Activated CD8-positive, alpha-beta T cell treated with anti-CD3 and anti-CD28 coated beads for 36 hours (primary cell): ENCODE measurements around the gene HEBP2. TPM values are rescaled to one million over a fixed set of nuclear protein-coding genes. Genes with fewer than 3 reads are reported as not detected.

ENCODE experiments used
- ATAC-seq: fragments of 200-7000 bp; cut with Tn5 transposase; one replicate; pipeline ENCODE4 v1.10.0; 2021; ENCODE audit warnings: mild to moderate bottlenecking, moderate library complexity
- CTCF ChIA-PET: fragments of 350-600 bp; sonication (Branson Sonifier 250); formaldehyde crosslinking; loops from one replicate; lab custom pipeline; 2021; ENCODE audit warnings: antibody characterized with exemption; lab: Charles Lee
- POLR2A ChIA-PET: fragments of 350-600 bp; sonication (Branson Sonifier 250); formaldehyde crosslinking; loops from one replicate; lab custom pipeline; 2021; ENCODE audit warnings: antibody characterized with exemption; lab: Charles Lee
- DNase-seq: peaks from one replicate; pipeline ENCODE4 v3.0.0-alpha.2; 2020
- H3K27ac Mint-ChIP-seq: one replicate; pipeline ENCODE4 v1.8.0; 2021; ENCODE audit warnings: mild to moderate bottlenecking, mixed read lengths
- H3K27me3 Mint-ChIP-seq: one replicate; pipeline ENCODE4 v1.8.0; 2021; ENCODE audit warnings: mixed read lengths
- H3K36me3 Mint-ChIP-seq: one replicate; pipeline ENCODE4 v1.8.0; 2021; ENCODE audit warnings: low read depth, mixed read lengths
- H3K4me1 Mint-ChIP-seq: one replicate; pipeline ENCODE4 v1.8.0; 2021; ENCODE audit warnings: low read depth, mixed read lengths
- H3K4me3 Mint-ChIP-seq: one replicate; pipeline ENCODE4 v1.8.0; 2021; ENCODE audit warnings: mild to moderate bottlenecking, moderate library complexity, mixed read lengths
- H3K9me3 Mint-ChIP-seq: one replicate; pipeline ENCODE4 v1.8.0; 2021; ENCODE audit warnings: mixed read lengths
- CTCF ChIP-seq: fragments of 200-600 bp; IDR thresholded peaks from one replicate; pipeline ENCODE4 v1.8.0; 2022; ENCODE audit warnings: antibody characterized with exemption, mild to moderate bottlenecking
- intact Hi-C: fragments of 100-400 bp; cut with micrococcal nuclease; formaldehyde crosslinking; loops from one replicate; pipeline ENCODE4 v1.10.0; 2022
- total RNA-seq, 2 experiments: library from RNA; stranded (reverse); gene quantifications; one replicate each; pipeline ENCODE4 v1.2.3, GENCODE V29; 2021

Gene HEBP2
- total RNA-seq, 2 experiments from 2014 or later = 28.2 to 28.7 TPM

- no peak for DNase-seq
- Mint-ChIP-seq H3K9me3 (no peaks in the 10 kb centered on the region), H3K4me1 (peaks cover 4% of the 10 kb centered on the region), H3K27me3 (peaks cover 3% of the 10 kb centered on the region), H3K27ac (no peak overlapping the region), H3K36me3 (no peaks in the 10 kb centered on the region), H3K4me3 (no peak overlapping the region)
- ChIA-PET POLR2A (no interaction called here), CTCF (interaction anchor here (0.8 to 7.2 kb wide), 10 partner anchors 13 to 461 kb away, joined by 3 to 131 read pairs (median 6); no protein-coding TSS in a partner anchor)
- intact Hi-C loops = loop anchor here (2.0 to 10.0 kb wide), 3 partner anchors 81 to 337 kb away; no protein-coding TSS in a partner anchor
- ATAC-seq = no peak
- TF ChIP-seq CTCF = no peak
Observed at GRCh38 chr6:138427701-138428100, 23.7 kb downstream of the HEBP2 start.

- no peak overlapping the region for H3K27ac Mint-ChIP-seq
- POLR2A ChIA-PET = interaction anchor here (0.9 kb wide), 1 partner anchor 92 kb away, joined by 3 read pairs; no protein-coding TSS in a partner anchor
- DNase-seq = no peak
- intact Hi-C loops = loop anchor here (2.0 to 10.0 kb wide), 3 partner anchors 80 to 336 kb away; no protein-coding TSS in a partner anchor
- CTCF ChIA-PET = interaction anchor here (0.6 to 7.2 kb wide), 16 partner anchors 11 to 463 kb away, joined by 3 to 131 read pairs (median 7); partner anchors contain the start of gene NHSL1
- H3K4me3 Mint-ChIP-seq = no peak overlapping the region
- TF ChIP-seq CTCF = peak; percentile 72
- H3K4me1 Mint-ChIP-seq = no peaks in the 10 kb centered on the region
- H3K9me3 Mint-ChIP-seq = no peaks in the 10 kb centered on the region
- ATAC-seq = no peak
- H3K27me3 Mint-ChIP-seq = peaks cover 3% of the 10 kb centered on the region
- H3K36me3 Mint-ChIP-seq = no peaks in the 10 kb centered on the region
Observed at GRCh38 chr6:138428944-138429598, 25.0 kb downstream of the HEBP2 start.

- POLR2A ChIA-PET = no interaction called here
- H3K27ac Mint-ChIP-seq = no peak overlapping the region
- no peak for ATAC-seq
Observed at GRCh38 chr6:138429761-138430160, 25.7 kb downstream of the HEBP2 start.

GRCh38 chr6:138430361-138431145 lies 26.5 kb downstream of the HEBP2 start:
- no peaks in the 10 kb centered on the region for H3K9me3 Mint-ChIP-seq
- intact Hi-C loops = no loop called here
- DNase-seq (no peak), ATAC-seq (no peak)
- no peaks in the 10 kb centered on the region for H3K36me3 Mint-ChIP-seq
- CTCF ChIA-PET = interaction anchor here (1.1 to 7.2 kb wide), 6 partner anchors 25 to 87 kb away, joined by 3 to 131 read pairs (median 10); no protein-coding TSS in a partner anchor
- H3K27me3 Mint-ChIP-seq = peaks cover 3% of the 10 kb centered on the region
- no peak overlapping the region for H3K27ac Mint-ChIP-seq
- TF ChIP-seq CTCF = no peak
- no peaks in the 10 kb centered on the region for H3K4me1 Mint-ChIP-seq
- no peak overlapping the region for H3K4me3 Mint-ChIP-seq
- POLR2A ChIA-PET = no interaction called here

More at GRCh38 chr6:138429761-138430160, 25.7 kb downstream of the HEBP2 start:
- DNase-seq = no peak
- H3K4me1 Mint-ChIP-seq = no peaks in the 10 kb centered on the region
- no peaks in the 10 kb centered on the region for H3K36me3 Mint-ChIP-seq
- no peaks in the 10 kb centered on the region for H3K9me3 Mint-ChIP-seq
- H3K27me3 Mint-ChIP-seq = peaks cover 3% of the 10 kb centered on the region
- no peak overlapping the region for H3K4me3 Mint-ChIP-seq
- CTCF ChIA-PET = interaction anchor here (0.6 to 7.2 kb wide), 13 partner anchors 11 to 313 kb away, joined by 3 to 131 read pairs (median 8); partner anchors contain the start of gene NHSL1
- TF ChIP-seq CTCF = no peak
- intact Hi-C loops = loop anchor here (2.0 to 10.0 kb wide), 3 partner anchors 79 to 335 kb away; no protein-coding TSS in a partner anchor
